GM19463 (cell line): ENCODE results near the gene RALBP1.
"Not testable (repeated sequence)": the region's sequence is repeated elsewhere in the genome, so short reads cannot be mapped to it uniquely, and the experiment has no call there.

Experiments
- ATAC-seq: cut with Tn5 transposase; IDR thresholded peaks from one replicate; pipeline ENCODE4 v1.9.1; 2021; ENCODE audit warnings: mild to moderate bottlenecking, moderate library complexity; ENCODE audit not compliant: unreplicated experiment

The RALBP1 gene

GRCh38 chr18:9474983-9475642, at the start of gene RALBP1:
Gene RALBP1, plus strand, starts transcription at chr18:9475513. Its CDS starts 37,533 bp downstream, at chr18:9513046.
- ATAC-seq = peak; percentile 89

GRCh38 chr18:9426753-9427152, 48.6 kb upstream of the RALBP1 start:
- ATAC-seq = no peak

DNA sequence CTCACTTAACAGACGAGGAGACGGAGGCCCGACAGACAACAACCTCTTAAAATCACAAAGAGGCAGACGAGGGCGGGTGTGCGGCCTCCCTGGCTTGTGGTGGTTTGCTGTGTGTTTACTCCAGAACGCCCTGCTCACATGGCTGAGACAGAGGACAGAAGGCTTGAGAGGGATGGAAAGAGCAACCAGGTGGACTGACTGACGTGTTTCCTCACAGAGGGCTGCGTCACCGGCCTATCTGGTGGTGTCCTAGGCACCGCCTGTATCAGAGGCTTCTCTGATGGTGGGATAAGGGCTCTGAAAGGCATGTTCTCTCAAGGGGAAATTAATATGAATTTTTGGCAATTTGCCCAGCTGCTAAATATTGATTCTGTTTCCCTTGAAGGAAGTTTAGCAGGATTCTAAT, 47.0 kb upstream of the RALBP1 start:
- no peak for ATAC-seq

DNA sequence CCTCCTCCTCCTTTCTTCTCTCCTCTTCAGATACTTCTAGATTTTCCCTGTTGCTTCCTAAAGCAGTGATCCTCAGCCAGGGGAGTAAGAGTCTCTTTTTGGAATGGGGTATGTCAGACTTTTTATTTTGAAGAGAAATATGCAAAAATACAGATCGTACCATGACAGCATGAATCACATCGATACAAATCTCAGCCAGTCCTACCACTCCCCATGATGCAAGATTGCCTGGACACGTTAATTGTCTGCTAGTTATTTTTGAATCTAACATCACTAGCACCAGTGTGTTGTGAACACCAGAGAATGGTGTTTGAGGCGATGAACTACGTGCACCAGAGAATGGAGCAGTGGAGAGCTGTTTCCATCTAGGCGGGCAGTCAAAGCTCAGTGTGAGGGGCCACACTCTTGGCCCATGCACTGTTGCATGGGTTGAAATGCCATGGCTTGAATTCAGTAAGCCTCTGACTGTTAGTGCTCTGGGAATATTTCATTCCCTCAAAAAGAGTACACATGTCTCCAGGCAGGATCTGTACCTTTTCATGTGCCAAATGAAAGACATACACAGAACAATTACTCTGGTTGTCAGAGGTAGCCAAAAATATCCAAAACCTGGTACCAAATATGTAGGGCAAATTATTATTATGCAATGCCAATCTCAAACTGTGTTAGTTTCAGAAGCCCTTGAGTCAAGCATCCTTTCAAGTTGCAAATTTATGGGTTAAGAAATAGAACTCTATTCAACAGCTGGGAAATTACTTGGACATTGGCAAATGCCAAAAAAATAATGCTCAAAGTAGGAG, 46.3 kb upstream of the RALBP1 start:
- ATAC-seq = no peak

GRCh38 chr18:9429662-9429993, 45.7 kb upstream of the RALBP1 start:
- ATAC-seq = no peak

DNA sequence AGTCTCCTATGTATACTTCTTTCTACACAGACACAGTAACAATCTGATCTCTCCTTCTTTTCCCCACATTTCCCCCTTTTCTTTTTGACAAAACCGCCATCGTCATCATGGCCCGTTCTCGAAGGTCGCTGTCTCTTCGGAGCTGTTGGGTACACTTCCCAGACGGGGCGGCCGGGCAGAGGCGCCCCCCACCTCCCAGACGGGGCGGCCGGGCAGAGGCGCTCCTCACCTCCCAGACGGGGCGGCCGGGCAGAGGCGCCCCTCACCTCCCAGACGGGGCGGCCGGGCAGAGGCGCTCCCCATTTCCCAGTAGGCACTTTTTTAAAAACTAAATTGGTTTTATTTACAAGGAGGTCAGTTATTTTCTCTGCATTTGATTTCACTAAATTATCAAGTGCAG, 45.0 kb upstream of the RALBP1 start:
- not testable (repeated sequence) for ATAC-seq

- ATAC-seq = no peak
These were observed 44.0 kb upstream of the RALBP1 start for GRCh38 chr18:9431296-9431695.

DNA sequence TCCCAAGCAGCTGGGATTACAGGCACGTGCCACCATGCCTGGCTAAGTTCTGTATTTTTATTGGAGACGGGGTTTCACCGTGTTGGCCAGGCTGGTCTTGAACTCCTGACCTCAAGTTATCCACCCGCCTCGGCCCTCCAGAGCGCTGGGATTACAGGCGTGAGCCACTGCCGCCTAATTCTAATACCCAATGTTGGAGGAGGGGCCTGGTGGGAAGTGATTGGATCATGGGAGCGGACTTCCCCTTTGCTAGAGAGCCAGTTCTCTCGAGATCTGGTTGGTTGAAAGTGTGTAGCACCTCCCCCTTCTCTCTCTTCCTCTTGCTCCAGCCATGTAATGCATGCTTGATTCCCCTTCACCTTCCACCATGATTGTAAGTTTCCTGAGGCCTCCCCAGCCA, 42.2 kb upstream of the RALBP1 start:
- not testable (repeated sequence) for ATAC-seq

- no peak for ATAC-seq
These were observed 41.6 kb upstream of the RALBP1 start for GRCh38 chr18:9433671-9434121.

DNA sequence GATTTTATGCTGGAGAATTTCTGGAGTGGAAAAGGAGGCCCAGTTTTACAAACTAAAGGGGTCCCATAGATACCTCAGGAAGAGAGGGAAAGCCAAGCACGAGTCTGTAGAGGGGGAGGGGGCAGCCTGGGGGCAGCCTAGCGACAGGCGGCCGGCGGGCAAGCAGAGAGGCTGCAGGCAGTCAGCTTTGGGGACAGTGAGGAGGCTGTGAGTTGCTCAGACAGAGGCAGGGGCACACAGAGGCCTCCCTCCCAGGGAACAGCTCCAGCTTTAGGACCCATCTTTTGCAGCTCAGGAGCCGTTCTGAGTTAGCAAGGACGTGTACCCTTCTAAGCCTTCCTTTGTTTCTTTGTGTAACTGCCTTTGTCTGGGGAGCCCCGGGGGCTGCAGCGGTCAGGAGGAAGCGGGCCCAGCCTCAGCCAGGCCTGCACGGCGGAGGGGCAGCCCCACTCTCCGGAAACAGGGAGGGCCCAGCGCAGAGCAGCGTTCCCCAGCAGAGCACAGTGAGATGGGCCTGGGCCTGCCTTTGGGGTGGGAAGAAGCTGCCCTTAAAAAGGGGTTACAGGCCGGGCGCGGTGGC, 41.1 kb upstream of the RALBP1 start:
- ATAC-seq = no peak

DNA sequence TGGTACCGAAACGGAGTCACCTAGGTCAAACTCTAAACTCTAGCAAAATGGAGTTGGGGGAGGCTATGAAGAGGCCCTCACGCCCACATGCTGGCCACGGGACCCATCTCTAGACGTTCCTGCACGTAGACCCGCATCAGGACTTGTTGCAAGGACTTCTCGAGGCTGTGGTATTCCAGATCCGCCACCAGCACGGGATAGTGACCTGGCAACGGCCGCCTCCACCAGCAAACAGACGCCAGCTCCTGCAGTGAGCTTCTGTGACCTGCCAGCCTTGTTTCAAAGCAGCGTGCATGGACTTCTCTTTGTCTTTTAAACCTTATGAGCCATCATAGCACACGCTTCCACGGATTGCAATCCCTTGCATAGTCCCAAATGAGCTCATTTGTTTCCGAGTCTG, 40.3 kb upstream of the RALBP1 start:
- no peak for ATAC-seq

DNA sequence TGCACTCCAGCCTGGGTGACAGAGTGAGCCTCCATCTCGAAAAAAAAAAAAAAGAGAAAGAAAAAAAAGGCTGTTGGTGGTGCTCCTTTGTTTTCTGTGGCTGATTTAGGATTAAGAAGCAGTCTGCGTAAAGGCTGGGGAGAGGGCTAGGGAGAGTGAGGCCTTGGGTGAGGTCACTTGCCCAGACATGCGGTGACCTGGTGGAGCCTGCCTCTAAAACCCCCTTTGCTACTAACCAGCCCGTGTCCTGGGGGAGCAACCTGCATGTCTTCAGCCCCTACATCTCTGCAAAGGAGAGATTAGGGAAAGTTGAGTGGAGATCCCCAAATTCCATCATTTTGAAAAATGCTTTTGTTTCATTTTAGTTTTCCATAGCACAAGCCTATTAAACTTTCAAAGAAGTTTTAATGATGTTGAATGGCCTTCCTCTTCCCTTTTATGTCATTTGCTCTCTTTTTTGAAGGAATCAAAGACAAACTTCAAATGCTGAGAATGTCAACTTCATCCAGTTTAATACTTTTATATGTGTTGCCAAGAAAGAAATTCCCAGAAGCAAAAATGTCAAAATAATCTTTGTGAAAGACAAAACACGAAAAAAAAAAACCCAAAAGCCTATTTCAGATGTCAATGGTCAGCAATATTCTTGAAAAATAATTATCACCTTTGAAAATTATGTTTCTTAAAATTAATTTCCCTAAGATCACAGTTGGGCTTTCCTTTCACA, 38.9 kb upstream of the RALBP1 start:
- ATAC-seq = no peak

DNA sequence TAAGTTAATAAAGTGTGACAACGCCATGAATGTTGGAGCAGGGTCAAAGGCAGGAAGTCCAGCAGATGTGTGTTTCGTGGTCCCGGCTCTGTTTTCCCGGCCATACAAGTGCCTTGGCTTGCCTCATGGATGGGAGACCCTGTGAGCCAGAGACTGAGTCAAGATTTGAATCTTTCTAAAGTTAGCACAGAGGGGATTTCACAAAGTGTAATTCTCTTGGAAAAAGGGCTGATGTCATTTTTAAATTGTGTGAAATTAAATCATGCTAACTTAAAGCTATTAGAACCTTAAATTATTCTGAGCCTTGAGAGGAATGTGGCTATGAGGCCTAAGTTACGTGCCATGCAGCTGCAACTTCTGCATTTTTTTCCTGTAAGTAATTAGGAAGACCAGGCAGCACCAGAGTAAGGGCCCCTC, 38.3 kb upstream of the RALBP1 start:
- ATAC-seq = no peak

DNA sequence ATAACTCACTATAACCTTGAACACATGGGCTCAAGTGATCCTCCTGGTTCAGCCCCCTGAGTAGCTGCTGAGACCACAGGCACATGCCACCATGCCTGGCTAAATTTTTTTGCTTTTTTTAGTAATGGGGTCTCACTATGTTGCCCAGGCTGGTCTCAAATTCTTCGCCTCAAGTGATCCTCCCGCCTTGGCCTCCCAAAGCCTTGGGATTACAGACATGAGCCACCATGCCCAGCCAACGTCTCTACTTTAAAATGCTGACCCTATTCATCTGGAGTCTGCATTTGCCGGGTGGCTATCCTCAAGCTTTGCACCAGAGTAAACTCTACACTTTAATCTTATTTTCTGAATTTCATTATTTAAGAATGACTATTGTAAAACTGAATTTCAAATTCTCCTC, 37.6 kb upstream of the RALBP1 start:
- ATAC-seq = no peak

- ATAC-seq = no peak
These were observed 34.3 kb upstream of the RALBP1 start for GRCh38 chr18:9441061-9441460.

DNA sequence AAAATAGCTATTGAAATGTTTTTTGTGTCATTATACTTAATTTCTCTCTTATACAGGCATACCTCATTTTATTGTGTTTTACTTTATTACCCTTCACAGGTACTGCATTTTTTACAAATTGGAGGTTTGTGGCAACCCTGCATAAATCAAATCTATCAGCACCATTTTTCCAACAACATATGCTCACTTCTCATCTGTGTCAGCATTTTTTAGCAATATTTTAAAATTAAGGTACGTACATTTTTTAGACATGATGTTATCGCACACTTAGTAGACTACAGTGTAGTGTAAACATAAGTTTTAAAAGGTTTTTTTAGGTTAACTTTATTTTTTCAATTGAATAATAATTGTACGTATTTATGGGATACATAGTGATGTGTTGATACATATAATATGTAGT, 30.8 kb upstream of the RALBP1 start:
- ATAC-seq = no peak

DNA sequence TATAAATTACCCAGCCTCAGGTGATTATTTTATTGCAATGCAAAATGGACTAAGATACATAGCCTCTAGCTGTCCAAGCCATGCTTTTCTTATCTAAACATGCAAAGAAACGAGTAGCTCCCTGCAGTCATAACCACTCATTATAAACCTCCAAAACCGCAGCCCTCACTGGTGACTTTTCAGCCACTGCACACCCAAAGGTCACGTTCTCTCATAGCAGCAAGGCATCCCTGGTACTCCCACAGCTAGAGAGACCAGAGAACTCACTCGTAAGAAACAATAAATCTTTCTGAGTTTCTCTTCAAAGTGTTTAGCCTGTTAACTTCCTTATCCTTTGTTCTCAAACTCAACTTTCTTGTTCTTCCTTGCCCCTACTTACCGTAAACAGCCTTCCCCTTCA, 28.5 kb upstream of the RALBP1 start:
- ATAC-seq = no peak

DNA sequence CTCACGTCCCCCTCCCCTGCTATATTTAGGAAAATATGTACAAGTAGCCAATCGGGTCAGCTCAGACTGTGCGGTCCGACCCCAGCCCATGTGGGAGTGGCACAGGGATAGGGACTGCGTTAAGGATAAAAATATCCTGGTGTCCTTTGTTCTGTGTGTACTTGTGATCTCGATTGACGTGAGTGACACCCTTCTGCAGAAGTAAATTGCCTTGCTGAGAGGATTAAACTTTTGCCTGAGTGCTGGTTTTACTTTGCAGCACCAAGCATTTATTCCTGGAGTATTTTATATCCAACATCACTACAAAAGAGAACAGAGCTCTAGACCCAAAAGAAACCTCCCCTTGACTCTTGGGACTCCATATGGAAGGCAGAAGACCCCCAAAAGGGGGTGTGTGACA, 28.0 kb upstream of the RALBP1 start:
- no peak for ATAC-seq

GRCh38 chr18:9449600-9450414, 25.5 kb upstream of the RALBP1 start:
- ATAC-seq = no peak

DNA sequence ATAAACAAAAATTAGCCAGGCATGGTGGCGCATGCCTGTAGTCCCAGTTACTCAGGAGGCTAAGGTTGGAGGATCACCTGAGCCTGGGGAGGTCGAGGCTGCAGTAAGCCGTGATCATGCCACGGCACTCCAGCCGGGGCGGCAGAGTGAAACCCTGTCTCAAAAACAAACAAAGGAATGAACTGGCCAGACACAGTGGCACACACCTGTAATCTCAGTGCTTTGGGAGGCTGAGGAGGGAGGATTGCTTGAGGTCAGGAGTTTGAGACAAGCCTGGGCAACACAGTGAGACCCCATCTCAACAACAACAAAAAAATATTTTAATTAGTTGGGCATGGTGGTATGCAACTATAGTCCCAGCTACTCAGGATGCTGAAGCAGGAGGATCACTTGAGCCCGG, 24.4 kb upstream of the RALBP1 start:
- ATAC-seq = not testable (repeated sequence)

DNA sequence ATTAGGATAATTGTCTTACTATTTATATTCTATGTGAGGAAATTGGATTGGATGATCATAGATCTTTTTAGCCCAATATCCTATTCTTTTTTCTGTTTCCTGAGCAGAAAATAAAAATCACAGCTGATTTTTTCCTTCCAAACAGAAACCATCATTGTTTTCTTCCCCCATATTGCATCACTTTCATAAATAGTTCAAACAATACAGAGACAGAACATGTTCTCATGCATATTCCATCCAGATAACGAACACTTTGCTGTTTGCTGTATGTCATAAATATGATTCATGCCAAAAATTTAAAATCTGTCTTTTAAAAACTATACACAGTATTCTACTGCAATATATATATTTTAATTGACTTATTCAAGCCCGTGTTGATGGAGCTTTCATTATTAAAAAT, 22.0 kb upstream of the RALBP1 start:
- no peak for ATAC-seq
